SK-N-SH (cell line): ENCODE data around the gene CCSER1. TPM values are rescaled to one million over a fixed set of nuclear protein-coding genes. Genes with fewer than 3 reads are reported as not detected.

Source experiments
- CTCF ChIA-PET: fragments of 300-600, 350-600 bp; formaldehyde crosslinking; extraction: SDS; loops from one replicate; lab custom pipeline; 2021; lab: Yijun Ruan, JAX
- POLR2A ChIA-PET: fragments of 350-600 bp; sonication (Branson Sonifier 250); formaldehyde crosslinking; extraction: SDS; loops from one replicate; lab custom pipeline; 2020; ENCODE audit warnings: antibody characterized with exemption, inconsistent platforms; lab: Yijun Ruan, JAX
- DNase-seq: peaks from one replicate; pipeline ENCODE4 v3.0.0; 2012
- H2AFZ ChIP-seq: fragments of 200-600 bp; sonication (generic); 2 replicates; pipeline ENCODE4 v1.8.1; 2016; ENCODE audit warnings: antibody characterized with exemption, mild to moderate bottlenecking, low read depth
- H3F3A ChIP-seq: fragments of 200-600 bp; sonication (generic); replicated peaks from 2 replicates; pipeline ENCODE3; 2016; ENCODE audit warnings: antibody characterized with exemption, mild to moderate bottlenecking; ENCODE audit not compliant: insufficient read depth
- H3K27ac ChIP-seq, 2 experiments: fragments of 200-500 bp in 1 of 2; fragments of 200-600 bp in 1 of 2; sonication (Bioruptor generic) in 1 of 2; sonication (generic), shearing (Covaris generic) in 1 of 2; 2 replicates each; pipeline versions ENCODE4 v1.5.1 to v1.6.1; 2014 to 2016; ENCODE audit warnings: low read depth in 2 of 2, inconsistent platforms in 1 of 2, low read length in 1 of 2, mild to moderate bottlenecking in 1 of 2, mixed read lengths in 1 of 2
- H3K27me3 ChIP-seq: fragments of 200-600 bp; sonication (generic), shearing (Covaris generic); 2 replicates; pipeline ENCODE4 v1.6.1; 2016; ENCODE audit warnings: mixed run types; ENCODE audit not compliant: insufficient read depth
- H3K36me3 ChIP-seq, 2 experiments: fragments of 200-500 bp in 1 of 2; fragments of 200-600 bp in 1 of 2; sonication (Bioruptor generic) in 1 of 2; sonication (generic) in 1 of 2; replicated peaks in 1 of 2; 2 replicates each; pipeline versions ENCODE3 to v1.5.1; 2014 to 2016; ENCODE audit warnings: low read length in 1 of 2, mild to moderate bottlenecking in 1 of 2; ENCODE audit not compliant: insufficient read depth in 2 of 2, control insufficient read depth in 1 of 2
- H3K4me1 ChIP-seq, 2 experiments: fragments of 200-500 bp in 1 of 2; fragments of 200-600 bp in 1 of 2; sonication (Bioruptor generic) in 1 of 2; sonication (generic), shearing (Covaris generic) in 1 of 2; 2 replicates each; pipeline versions ENCODE4 v1.5.1 to v1.6.1; 2014 to 2016; ENCODE audit warnings: low read depth in 1 of 2, low read length in 1 of 2, mixed run types in 1 of 2; ENCODE audit not compliant: insufficient read depth in 2 of 2, control insufficient read depth in 1 of 2
- H3K4me2 ChIP-seq: fragments of 200-600 bp; sonication (generic), shearing (Covaris generic); 2 replicates; pipeline ENCODE4 v1.6.1; 2017; ENCODE audit warnings: mixed run types
- H3K4me3 ChIP-seq, 2 experiments: fragments of 200-500 bp in 1 of 2; fragments of 200-600 bp in 1 of 2; sonication (Bioruptor generic) in 1 of 2; sonication (generic), shearing (Covaris generic) in 1 of 2; 2 replicates each; pipeline versions ENCODE4 v1.5.1 to v1.8.1; 2014 to 2016; ENCODE audit warnings: low read depth in 2 of 2, inconsistent platforms in 1 of 2, low read length in 1 of 2, mild to moderate bottlenecking in 1 of 2, mixed read lengths in 1 of 2, moderate library complexity in 1 of 2
- H3K79me2 ChIP-seq: fragments of 200-600 bp; sonication (generic); 2 replicates; pipeline ENCODE4 v1.8.1; 2017; ENCODE audit warnings: mild to moderate bottlenecking; ENCODE audit not compliant: insufficient read depth
- H3K9ac ChIP-seq: fragments of 200-600 bp; sonication (generic); 2 replicates; pipeline ENCODE4 v1.6.1; 2017; ENCODE audit warnings: mixed run types
- H3K9me2 ChIP-seq: fragments of 200-600 bp; sonication (generic); 2 replicates; pipeline ENCODE4 v1.6.1; 2017; ENCODE audit warnings: mixed run types
- H3K9me3 ChIP-seq: fragments of 200-600 bp; sonication (generic); 2 replicates; pipeline ENCODE4 v1.6.1; 2017; ENCODE audit warnings: mixed run types, mild to moderate bottlenecking, moderate library complexity
- H4K20me1 ChIP-seq: fragments of 200-600 bp; sonication (generic); 2 replicates; pipeline ENCODE4 v1.6.1; 2017; ENCODE audit warnings: mild to moderate bottlenecking, mixed run types; ENCODE audit not compliant: insufficient read depth
- CTCF ChIP-seq: fragments of 200-600 bp; sonication (generic); IDR thresholded peaks from 2 replicates; pipeline ENCODE4 v1.6.1; 2017; ENCODE audit warnings: antibody characterized with exemption, mild to moderate bottlenecking, moderate library complexity
- EP300 ChIP-seq, 2 experiments: IDR thresholded peaks; 2 replicates each; pipeline versions ENCODE4 v1.4.0 to v1.6.1; 2012; ENCODE audit warnings: borderline replicate concordance in 1 of 2, low read depth in 1 of 2, low read length in 1 of 2
- EZH2phosphoT487 ChIP-seq: fragments of 200-600 bp; sonication (generic); IDR thresholded peaks from 2 replicates; pipeline ENCODE4 v1.6.1; 2017; ENCODE audit warnings: low read depth, mixed run types, mild to moderate bottlenecking, antibody characterized with exemption, moderate library complexity, borderline replicate concordance
- FOXJ3 ChIP-seq: sonication (generic); formaldehyde crosslinking; IDR thresholded peaks from 2 replicates; pipeline ENCODE4 v1.5.1; 2020; ENCODE audit warnings: mild to moderate bottlenecking, missing genetic modification reagents
- FOXM1 ChIP-seq: IDR thresholded peaks from 2 replicates; pipeline ENCODE4 v1.4.0; 2012; ENCODE audit warnings: low read depth, mild to moderate bottlenecking
- GABPA ChIP-seq: IDR thresholded peaks from 2 replicates; pipeline ENCODE4 v1.4.0; 2012; ENCODE audit warnings: low read depth, mild to moderate bottlenecking
- GATA2 ChIP-seq: sonication (generic); formaldehyde crosslinking; IDR thresholded peaks from 2 replicates; pipeline ENCODE4 v1.5.0; 2020; ENCODE audit warnings: mild to moderate bottlenecking, missing genetic modification reagents
- MAX ChIP-seq: IDR thresholded peaks from 2 replicates; pipeline ENCODE4 v1.4.0; 2012; ENCODE audit warnings: low read depth
- MEF2A ChIP-seq: IDR thresholded peaks from 2 replicates; pipeline ENCODE4 v1.4.0; 2012; ENCODE audit warnings: low read depth, borderline replicate concordance
- NFIC ChIP-seq: IDR thresholded peaks from 2 replicates; pipeline ENCODE4 v1.4.0; 2012; ENCODE audit warnings: borderline replicate concordance
- POLR2AphosphoS5 ChIP-seq: IDR thresholded peaks from 2 replicates; pipeline ENCODE4 v1.6.1; 2012; ENCODE audit warnings: low read depth, low read length
- RFX5 ChIP-seq: IDR thresholded peaks from 2 replicates; pipeline ENCODE4 v1.6.1; 2012; ENCODE audit warnings: mild to moderate bottlenecking, improper control_type of control experiment, low read length
- SIN3A ChIP-seq: IDR thresholded peaks from 2 replicates; pipeline ENCODE4 v1.6.1; 2012; ENCODE audit warnings: low read depth, mild to moderate bottlenecking, low read length, moderate library complexity, borderline replicate concordance
- TAF1 ChIP-seq: IDR thresholded peaks from 2 replicates; pipeline ENCODE4 v1.6.1; 2012; ENCODE audit warnings: low read depth, mild to moderate bottlenecking, low read length, moderate library complexity, borderline replicate concordance
- USF1 ChIP-seq: IDR thresholded peaks from 2 replicates; pipeline ENCODE4 v1.4.0; 2012; ENCODE audit warnings: low read depth, borderline replicate concordance
- YY1 ChIP-seq: IDR thresholded peaks from 2 replicates; pipeline ENCODE4 v1.4.0; 2012; ENCODE audit warnings: low read depth, mild to moderate bottlenecking
- ZBTB33 ChIP-seq: IDR thresholded peaks from 2 replicates; pipeline ENCODE4 v1.4.0; 2012; ENCODE audit warnings: low read depth, borderline replicate concordance
- polyA plus RNA-seq, 3 experiments: library from polyadenylated mRNA; depleted of rRNA; stranded (reverse); fragments of >200 nt; gene quantifications; 2 replicates each; pipeline ENCODE4 v1.2.3, GENCODE V29; 2012
- TF ChIP-seq, protein P1 (sequence below): fragments of 150-350 bp; IDR thresholded peaks from 2 replicates; pipeline ENCODE4 v1.6.1; 2017; ENCODE audit warnings: antibody characterized with exemption, low read length, low read depth, borderline replicate concordance

CCSER1 gene
- polyA plus RNA-seq, 1 of the 3 experiments (the other 2 are of a cell fraction), result 0.05 TPM

DNA sequence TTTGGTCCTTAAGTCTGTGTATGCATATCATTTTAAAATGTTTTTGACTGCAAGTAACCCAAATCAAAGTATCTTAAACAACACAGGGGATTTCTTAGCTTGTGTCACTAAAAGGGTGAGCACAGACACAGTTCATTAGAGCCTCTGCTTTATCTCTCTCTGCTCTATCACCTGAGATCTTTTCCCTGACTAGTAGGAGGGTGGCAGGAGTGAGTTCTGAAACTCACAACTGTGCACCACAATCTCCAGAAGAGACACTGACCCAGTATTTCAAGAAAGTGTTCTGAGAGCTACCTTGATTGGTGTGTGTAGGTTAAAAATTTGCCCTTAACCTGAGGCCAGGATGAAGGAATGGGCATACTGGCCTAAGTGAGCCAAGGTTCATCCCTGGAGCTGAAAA lies 24.8 kb downstream of the CCSER1 start:
- POLR2A ChIA-PET, result no interaction called here
- Histone ChIP-seq H3F3A (no peaks in the 10 kb centered on the region), H3K27me3 (no peaks in the 10 kb centered on the region), H2AFZ (no peak overlapping the region), H3K4me1 (peaks cover 0 to 3% of the 10 kb centered on the region in 2 experiments; a peak in 1 of 4 replicates), H4K20me1 (no peaks in the 10 kb centered on the region)
- TF ChIP-seq USF1 (no peak), CTCF (no peak), EZH2phosphoT487 (no peak), EP300 (IDR thresholded peaks at IDR 0.05; ENCODE audit: borderline replicate concordance in 1 of 2, low read depth in 1 of 2, low read length in 1 of 2) (no peak), TAF1 (no peak), GATA2 (CRISPR knock-in tag) (no peak), MEF2A (no peak), POLR2AphosphoS5 (no peak), SIN3A (no peak), FOXJ3 (CRISPR knock-in tag) (no peak), FOXM1 (no peak), NFIC (no peak), MAX (no peak), GABPA (no peak), ZBTB33 (no peak), RFX5 (no peak), YY1 (no peak)
- TF ChIP-seq, protein P1, sequence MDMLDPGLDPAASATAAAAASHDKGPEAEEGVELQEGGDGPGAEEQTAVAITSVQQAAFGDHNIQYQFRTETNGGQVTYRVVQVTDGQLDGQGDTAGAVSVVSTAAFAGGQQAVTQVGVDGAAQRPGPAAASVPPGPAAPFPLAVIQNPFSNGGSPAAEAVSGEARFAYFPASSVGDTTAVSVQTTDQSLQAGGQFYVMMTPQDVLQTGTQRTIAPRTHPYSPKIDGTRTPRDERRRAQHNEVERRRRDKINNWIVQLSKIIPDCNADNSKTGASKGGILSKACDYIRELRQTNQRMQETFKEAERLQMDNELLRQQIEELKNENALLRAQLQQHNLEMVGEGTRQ, result no peak
- TF ChIP-seq, all 33 proteins: peak for 0
- Histone ChIP-seq H3K9ac (no peak overlapping the region), H3K9me3 (no peaks in the 10 kb centered on the region), H3K27ac (no peak overlapping the region), H3K79me2 (no peaks in the 10 kb centered on the region), H3K36me3 (no peaks in the 10 kb centered on the region), H3K4me3 (no peak overlapping the region), H3K9me2 (no peaks in the 10 kb centered on the region), H3K4me2 (no peak overlapping the region)
- no peak for DNase-seq
- CTCF ChIA-PET, result interaction anchor here (0.9 to 1.3 kb wide), 4 partner anchors 8 to 92 kb away, joined by 3 to 5 read pairs (median 4); no protein-coding TSS in a partner anchor
